Measurements from ENCODE around the gene ALK.

DNA sequence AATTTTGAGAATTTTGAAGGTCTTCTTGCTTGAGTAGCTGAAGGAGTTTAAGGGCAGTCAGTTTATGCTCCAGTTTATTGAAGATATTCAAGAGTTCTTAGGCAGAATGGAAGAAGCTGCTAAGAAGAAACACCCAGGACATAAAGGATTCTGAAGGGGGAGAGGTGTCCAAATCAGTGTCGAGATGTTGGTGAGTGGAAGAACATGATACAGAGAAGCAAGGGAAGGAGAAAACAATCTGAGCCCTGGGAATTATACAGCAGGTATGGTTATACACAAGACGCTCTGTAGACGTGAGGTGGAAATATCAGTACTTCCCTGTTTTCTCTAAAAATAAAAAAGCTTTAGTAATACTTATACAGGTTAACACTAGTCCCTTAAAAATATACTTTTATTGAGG lies 746.0 kb downstream of the ALK start:
- TF ChIP-seq CTCF (IDR thresholded peaks at IDR 0.05) (no peak), POLR2A (IDR thresholded peaks at IDR 0.05) (no peak)
